IPS-11a (cell line): ENCODE measurements around the gene SC5D.

Experiments
- H3K4me3 ChIP-seq: one replicate; pipeline ENCODE4 v1.5.1; 2013; ENCODE audit warnings: low read depth, low read length, control low read depth

SC5D gene

GRCh38 chr11:121328176-121328966 lies 35.8 kb downstream of the SC5D start:
- no peak overlapping the region for H3K4me3 ChIP-seq

DNA sequence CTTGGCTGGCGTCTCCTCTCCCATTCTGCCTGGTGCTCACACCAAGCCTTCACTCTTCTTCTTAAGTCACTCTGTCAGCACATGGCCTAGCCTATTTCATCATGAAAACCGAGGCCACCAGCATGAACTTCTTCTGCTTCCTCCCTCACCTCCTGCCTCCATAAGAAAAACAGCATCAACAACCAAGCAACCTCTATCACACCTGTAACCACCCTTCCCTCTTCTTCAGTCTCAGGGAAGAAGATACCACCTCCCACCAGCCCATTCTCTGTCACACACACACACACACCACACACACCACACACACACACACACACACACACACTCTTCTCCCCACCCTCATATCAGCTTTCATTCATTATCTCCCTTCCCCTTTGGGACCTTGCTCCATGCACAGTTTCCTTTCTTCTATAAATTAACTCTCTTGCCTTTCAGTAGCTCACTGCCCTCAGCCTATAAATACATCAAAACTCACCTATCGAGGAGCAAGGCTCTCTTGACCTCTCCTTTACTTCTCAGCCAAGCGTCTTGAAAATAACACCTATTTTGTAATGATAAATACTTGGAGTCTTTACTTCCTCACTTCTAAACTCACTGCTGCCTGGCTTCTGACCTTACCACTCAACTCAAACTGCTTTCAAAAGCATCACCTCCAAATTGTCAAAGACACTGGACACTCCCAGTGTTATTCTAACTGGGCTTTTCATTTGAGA lies 36.6 kb downstream of the SC5D start:
- no peak overlapping the region for H3K4me3 ChIP-seq

DNA sequence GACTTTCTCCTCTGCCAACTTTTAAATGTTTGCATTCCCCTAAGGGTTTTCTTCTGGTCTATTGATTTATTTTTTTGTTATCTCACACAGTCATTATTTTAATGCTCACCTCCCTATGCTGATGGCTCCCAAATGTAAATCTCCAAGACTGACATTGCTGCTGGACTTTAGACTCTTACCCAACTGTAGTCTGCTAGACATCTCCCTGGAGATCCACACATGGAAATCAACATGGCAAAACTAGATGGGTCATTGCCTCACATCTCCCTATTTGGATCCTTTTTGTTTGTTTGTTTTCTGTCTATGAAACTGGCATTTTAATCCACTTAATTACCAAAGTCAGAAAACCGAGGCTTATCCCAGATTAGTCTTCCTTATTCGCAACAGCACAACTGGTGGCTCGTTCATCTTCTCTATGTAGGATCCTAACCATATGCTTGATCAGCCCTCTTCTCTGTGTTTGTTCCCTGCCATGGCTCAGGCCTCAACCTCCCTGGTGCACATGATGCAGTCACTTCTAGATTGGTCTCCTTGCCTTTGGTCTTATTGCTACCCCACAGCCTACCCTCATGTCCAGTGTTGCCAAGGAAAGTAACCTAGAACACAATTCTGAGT lies 37.3 kb downstream of the SC5D start:
- no peak overlapping the region for H3K4me3 ChIP-seq

GRCh38 chr11:121330614-121331435 lies 38.3 kb downstream of the SC5D start:
- no peak overlapping the region for H3K4me3 ChIP-seq

DNA sequence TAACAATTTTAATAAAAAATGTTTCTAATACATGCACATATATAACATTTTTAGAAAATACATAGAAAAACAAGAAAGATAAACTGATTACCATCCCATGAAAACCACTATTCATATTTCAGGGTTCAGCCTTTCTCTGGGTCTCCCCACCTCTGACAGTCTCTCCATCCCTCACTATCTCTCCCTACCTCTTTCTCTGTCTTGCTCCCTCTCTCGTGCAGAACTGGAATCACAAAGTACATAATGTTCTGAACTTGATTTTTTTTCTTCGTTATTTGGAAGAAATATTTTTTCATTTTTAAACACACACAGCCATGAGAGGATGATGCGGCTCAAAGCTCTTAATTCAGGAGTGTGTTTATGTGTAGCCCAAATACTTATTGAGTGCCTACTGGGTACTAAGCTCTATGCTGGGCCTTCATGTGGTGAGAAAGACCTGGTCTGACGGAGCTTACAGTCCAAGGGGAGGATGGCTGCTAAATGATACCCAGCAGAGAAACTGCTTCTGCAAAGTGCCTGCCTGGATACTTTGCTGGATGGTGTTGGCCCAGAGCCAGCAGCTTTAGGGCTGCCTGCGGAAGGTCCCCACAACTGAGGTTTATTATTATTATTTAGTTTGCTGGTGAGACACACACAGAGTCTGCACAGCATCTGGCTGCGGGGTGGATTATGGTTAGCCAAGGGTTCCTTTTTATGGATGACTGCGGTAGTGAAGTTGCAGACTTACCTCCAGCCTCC lies 42.6 kb downstream of the SC5D start:
- no peak overlapping the region for H3K4me3 ChIP-seq

GRCh38 chr11:121336279-121336937 lies 43.8 kb downstream of the SC5D start:
- no peak overlapping the region for H3K4me3 ChIP-seq

GRCh38 chr11:121337078-121337477 lies 44.5 kb downstream of the SC5D start:
- H3K4me3 ChIP-seq, result no peak overlapping the region

DNA sequence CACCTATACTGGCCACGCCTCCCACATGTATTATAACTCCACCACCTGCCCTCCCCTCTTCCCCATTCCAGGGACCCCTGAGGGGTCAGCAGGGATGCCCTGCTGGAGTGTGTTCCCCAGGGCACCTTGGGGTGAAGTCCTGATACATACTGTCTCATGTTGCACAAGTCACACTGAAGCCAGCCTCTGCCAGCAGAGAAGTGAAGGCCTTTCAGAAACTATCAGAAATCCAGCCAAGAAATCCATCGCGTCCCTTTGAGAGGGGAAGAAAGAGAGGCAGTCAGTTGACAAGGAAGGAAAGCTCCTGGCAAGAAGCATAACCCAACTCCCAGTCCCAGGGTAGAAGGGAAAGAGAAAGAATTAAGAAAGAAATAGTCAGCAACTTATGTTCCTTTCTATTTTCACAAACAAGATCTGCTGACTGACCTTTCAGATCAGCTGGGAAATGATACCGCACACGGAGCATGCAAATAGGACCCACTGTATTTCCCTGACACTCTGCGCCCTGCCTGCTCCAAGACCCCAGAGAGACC lies 45.2 kb downstream of the SC5D start:
- no peak overlapping the region for H3K4me3 ChIP-seq

GRCh38 chr11:121338536-121338935 lies 46.0 kb downstream of the SC5D start:
- no peak overlapping the region for H3K4me3 ChIP-seq

- H3K4me3 ChIP-seq, result no peak overlapping the region
These were observed 47.5 kb downstream of the SC5D start for GRCh38 chr11:121340032-121340580.

GRCh38 chr11:121341609-121342008 lies 49.0 kb downstream of the SC5D start:
- no peak overlapping the region for H3K4me3 ChIP-seq

DNA sequence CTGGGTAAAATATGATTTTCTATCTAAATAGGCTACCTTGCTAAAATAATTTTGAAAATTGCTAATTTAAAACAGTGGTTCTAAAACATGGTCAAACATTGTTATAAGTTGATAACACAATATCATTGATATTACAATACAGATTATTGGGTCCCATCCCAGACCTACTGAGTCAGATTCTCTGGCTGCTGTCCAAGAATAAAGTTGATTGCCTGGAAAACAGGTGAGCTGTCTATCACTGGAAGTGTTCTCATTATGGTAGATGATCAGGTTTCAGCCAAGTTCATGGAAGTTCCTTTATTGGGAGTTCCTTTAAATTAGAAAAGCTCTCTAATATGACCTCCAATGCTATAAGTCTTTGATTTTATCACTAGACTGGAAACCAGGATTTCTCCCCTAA lies 52.3 kb downstream of the SC5D start:
- H3K4me3 ChIP-seq, result no peak overlapping the region

DNA sequence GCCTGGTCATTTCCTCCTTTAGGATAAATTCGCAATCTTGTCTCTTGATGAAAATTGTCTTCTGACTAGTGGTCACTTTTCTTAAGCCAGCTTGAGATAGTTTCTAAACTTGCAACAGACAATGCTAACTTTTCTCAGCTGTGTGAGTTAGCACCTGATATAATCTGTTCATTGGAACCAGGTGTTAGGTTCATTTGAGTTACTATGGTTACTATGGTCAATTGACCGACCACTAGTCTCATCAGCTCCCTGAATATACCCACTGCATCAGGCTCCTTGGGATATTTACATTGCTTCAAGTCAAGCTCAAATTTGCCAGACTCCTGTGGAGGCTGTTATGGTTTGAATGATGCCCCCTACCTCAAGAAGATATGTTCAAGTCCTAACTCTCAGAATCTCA lies 54.5 kb downstream of the SC5D start:
- no peak overlapping the region for H3K4me3 ChIP-seq

- no peak overlapping the region for H3K4me3 ChIP-seq
These were observed 55.2 kb downstream of the SC5D start for GRCh38 chr11:121347813-121348212.

- no peak overlapping the region for H3K4me3 ChIP-seq
These were observed 55.8 kb downstream of the SC5D start for GRCh38 chr11:121348220-121348875.

DNA sequence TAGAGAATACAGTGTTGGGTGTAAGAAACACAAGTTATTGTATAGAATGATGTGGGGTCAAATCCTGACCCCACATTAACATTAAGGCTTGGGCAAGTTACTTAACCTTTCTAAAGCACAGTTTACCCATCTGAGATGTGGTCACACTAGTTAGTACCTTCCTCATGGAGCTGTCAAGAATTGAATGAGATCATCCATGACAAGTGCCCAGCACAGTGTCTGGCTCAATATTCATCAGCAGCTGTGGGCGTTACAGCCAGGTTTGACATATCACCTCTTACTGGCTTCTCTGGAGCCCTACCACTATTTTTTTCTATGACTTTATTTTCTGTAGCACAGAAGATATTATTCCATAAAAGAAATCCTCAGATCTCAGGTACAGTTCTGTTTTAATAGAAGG lies 57.2 kb downstream of the SC5D start:
- no peak overlapping the region for H3K4me3 ChIP-seq

DNA sequence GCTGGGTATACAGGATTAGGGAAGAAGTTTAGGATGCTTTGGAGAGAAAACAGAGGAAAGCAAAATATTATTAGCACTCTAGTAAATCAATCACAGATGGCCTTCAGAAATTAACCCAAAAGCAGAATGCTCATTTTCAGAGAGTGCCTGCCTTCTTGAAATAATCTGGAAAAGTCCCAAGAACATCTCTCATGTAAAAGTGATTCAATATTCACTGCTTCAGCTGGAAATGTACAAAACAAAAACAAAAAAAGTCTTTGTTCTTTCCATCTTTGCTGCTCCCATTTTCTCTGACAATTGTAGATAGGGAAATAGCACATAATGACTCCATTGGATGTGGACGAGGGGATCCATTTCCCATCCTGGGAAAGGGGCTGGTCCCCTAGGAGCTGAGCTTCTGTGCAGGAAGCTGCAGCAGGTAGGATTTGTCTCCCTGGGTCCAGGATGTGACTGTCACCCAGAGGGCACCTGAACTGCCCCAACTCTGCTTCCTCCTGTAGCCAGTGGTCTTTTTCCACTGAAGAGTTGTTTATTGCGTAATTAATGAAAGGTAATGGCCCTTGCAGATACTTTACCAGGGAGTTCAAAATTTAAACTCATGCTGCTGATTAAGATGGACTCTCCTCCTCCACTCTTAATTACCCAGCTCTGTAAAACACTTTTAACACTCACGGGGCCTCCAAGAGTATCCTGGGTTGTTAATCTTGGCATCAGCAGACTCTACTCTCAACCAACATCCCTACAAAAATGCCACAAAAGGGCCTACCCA lies 57.9 kb downstream of the SC5D start:
- no peak overlapping the region for H3K4me3 ChIP-seq

GRCh38 chr11:121351083-121351630 lies 58.6 kb downstream of the SC5D start:
- no peak overlapping the region for H3K4me3 ChIP-seq
